CD8-positive, alpha-beta memory T cell (primary cell): ENCODE data around the gene CRMP1. TPM values are rescaled to one million over a fixed set of nuclear protein-coding genes. Genes with fewer than 3 reads are reported as not detected.

Source experiments
- CTCF ChIA-PET: fragments of 350-600 bp; sonication (Branson Sonifier 250); formaldehyde crosslinking; loops from one replicate; lab custom pipeline; 2021; ENCODE audit warnings: antibody characterized with exemption; lab: Charles Lee
- POLR2A ChIA-PET: fragments of 350-600 bp; sonication (Branson Sonifier 250); formaldehyde crosslinking; loops from one replicate; lab custom pipeline; 2021; ENCODE audit warnings: antibody characterized with exemption; lab: Charles Lee
- DNase-seq, 5 donors: peaks; one replicate each; pipeline versions ENCODE4 v3.0.0 to v3.0.0-alpha.2; 2020 to 2022; ENCODE audit warnings: mixed read lengths in 1 of 5
- H3K27ac ChIP-seq: one replicate; pipeline ENCODE4 v1.7.0; 2013; ENCODE audit warnings: low read depth, mild to moderate bottlenecking, low read length, moderate library complexity
- H3K27me3 ChIP-seq: 2 replicates; pipeline ENCODE4 v1.7.0; 2013; ENCODE audit warnings: low read length, mild to moderate bottlenecking; ENCODE audit not compliant: insufficient read depth, poor library complexity, severe bottlenecking
- H3K36me3 ChIP-seq: 2 replicates; pipeline ENCODE4 v1.7.0; 2013; ENCODE audit warnings: mild to moderate bottlenecking, low read length, moderate library complexity; ENCODE audit not compliant: insufficient read depth
- H3K4me1 ChIP-seq: 2 replicates; pipeline ENCODE4 v1.7.0; 2013; ENCODE audit warnings: mild to moderate bottlenecking, low read length, moderate library complexity; ENCODE audit not compliant: insufficient read depth
- H3K4me3 ChIP-seq: 2 replicates; pipeline ENCODE4 v1.7.0; 2013; ENCODE audit warnings: mild to moderate bottlenecking, low read length
- H3K9me3 ChIP-seq: 2 replicates; pipeline ENCODE4 v1.7.0; 2013; ENCODE audit warnings: mild to moderate bottlenecking, low read length
- H3K27ac Mint-ChIP-seq, 8 donors: one replicate each; pipeline ENCODE4 v1.8.0; 2020 to 2021; ENCODE audit warnings: mixed read lengths in 8 of 8, mild to moderate bottlenecking in 6 of 8, inconsistent platforms in 3 of 8, moderate library complexity in 3 of 8
- H3K27me3 Mint-ChIP-seq, 2 donors: one replicate each; pipeline ENCODE4 v1.8.0; 2020 to 2021; ENCODE audit warnings: mixed read lengths in 2 of 2, mild to moderate bottlenecking in 1 of 2, moderate library complexity in 1 of 2
- H3K36me3 Mint-ChIP-seq, 3 donors: one replicate each; pipeline ENCODE4 v1.8.0; 2020 to 2021; ENCODE audit warnings: mixed read lengths in 3 of 3, inconsistent platforms in 1 of 3, mild to moderate bottlenecking in 1 of 3
- H3K4me1 Mint-ChIP-seq, 3 donors: one replicate each; pipeline ENCODE4 v1.8.0; 2020 to 2021; ENCODE audit warnings: mixed read lengths in 3 of 3, inconsistent platforms in 1 of 3, mild to moderate bottlenecking in 1 of 3
- H3K4me3 Mint-ChIP-seq, 7 donors: one replicate each; pipeline ENCODE4 v1.8.0; 2020 to 2021; ENCODE audit warnings: mixed read lengths in 7 of 7, mild to moderate bottlenecking in 6 of 7, moderate library complexity in 4 of 7, inconsistent platforms in 2 of 7
- H3K9me3 Mint-ChIP-seq, 5 donors: one replicate each; pipeline ENCODE4 v1.8.0; 2020 to 2022; ENCODE audit warnings: mixed read lengths in 5 of 5, mild to moderate bottlenecking in 3 of 5, moderate library complexity in 2 of 5, inconsistent platforms in 1 of 5
- polyA plus RNA-seq: library from polyadenylated mRNA; unstranded; fragments of 300-500 nt; fragmentation: Illumina TruSeq; gene quantifications from one replicate; pipeline ENCODE4 v1.2.3, GENCODE V29; 2021
- total RNA-seq, 2 experiments: library from RNA; stranded (reverse); gene quantifications; one replicate each; pipeline ENCODE4 v1.2.3, GENCODE V29; 2021

The CRMP1 gene
- total and polyA plus RNA-seq, 3 experiments from 2014 or later, result 0.10 TPM; not detected in 2

DNA sequence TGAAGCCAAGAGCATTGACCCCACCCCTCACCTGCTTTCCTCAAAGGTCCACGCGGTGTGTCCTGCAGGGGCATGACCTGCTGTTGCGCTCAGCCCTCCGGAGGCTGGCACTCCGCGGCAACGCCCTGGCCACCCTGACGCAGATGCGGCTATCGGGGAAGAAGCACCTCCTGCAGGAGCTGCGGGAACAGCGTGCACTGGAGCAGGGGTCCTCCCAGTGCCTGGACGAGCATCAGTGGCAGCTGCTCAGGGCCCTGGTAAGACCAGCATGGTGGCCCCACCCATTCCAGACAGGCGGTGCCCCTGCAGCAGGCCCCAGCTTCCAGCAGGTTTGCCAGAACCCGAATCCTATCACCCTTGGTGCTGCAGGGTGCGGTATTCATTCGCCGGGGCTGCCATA is 95.9 kb downstream of the CRMP1 start:
- no peaks in the 10 kb centered on the region for H3K4me1 Mint-ChIP-seq
- no peaks in the 10 kb centered on the region for H3K9me3 ChIP-seq
- H3K36me3 Mint-ChIP-seq, result no peaks in the 10 kb centered on the region
- no peaks in the 10 kb centered on the region for H3K4me1 ChIP-seq
- no peak for DNase-seq
- H3K9me3 Mint-ChIP-seq, result peaks cover 0 to 4% (median 0%) of the 10 kb centered on the region in 5 donors
- H3K27ac ChIP-seq, result no peak overlapping the region
- no peaks in the 10 kb centered on the region for H3K27me3 ChIP-seq
- POLR2A ChIA-PET, result no interaction called here
- peaks cover 0 to 1% of the 10 kb centered on the region in 2 donors for H3K27me3 Mint-ChIP-seq
- CTCF ChIA-PET, result no interaction called here
- no peaks in the 10 kb centered on the region for H3K36me3 ChIP-seq
- H3K4me3 Mint-ChIP-seq, result no peak overlapping the region
- no peak overlapping the region for H3K4me3 ChIP-seq
- H3K27ac Mint-ChIP-seq, result no peak overlapping the region

DNA sequence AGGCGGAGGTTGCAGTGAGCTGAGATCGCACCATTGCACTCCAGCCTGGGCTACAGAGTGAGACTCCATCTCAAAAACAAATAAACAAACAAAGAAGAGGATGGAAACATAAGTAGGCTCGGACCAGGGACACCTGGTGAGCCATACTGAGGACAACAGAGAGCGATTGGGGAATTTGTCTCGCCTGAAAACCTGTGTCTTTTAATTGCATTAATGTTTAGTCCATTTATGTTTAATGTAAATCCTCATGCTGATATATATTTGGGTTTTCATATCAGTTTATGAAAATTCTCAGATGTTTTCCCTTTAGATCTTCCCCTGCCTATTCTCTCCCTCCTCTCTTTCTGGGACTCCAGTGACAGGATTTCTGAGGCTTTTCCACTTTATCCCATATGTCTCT is 97.3 kb downstream of the CRMP1 start:
- CTCF ChIA-PET, result no interaction called here
- Histone ChIP-seq H3K4me3 (no peak overlapping the region), H3K4me1 (no peaks in the 10 kb centered on the region), H3K36me3 (no peaks in the 10 kb centered on the region), H3K9me3 (no peaks in the 10 kb centered on the region), H3K27me3 (no peaks in the 10 kb centered on the region), H3K27ac (no peak overlapping the region)
- H3K9me3 Mint-ChIP-seq, result peaks cover 0 to 4% (median 0%) of the 10 kb centered on the region in 5 donors
- H3K27ac Mint-ChIP-seq, result no peak overlapping the region
- no peak overlapping the region for H3K4me3 Mint-ChIP-seq
- no peaks in the 10 kb centered on the region for H3K4me1 Mint-ChIP-seq
- H3K36me3 Mint-ChIP-seq, result no peaks in the 10 kb centered on the region
- peaks cover 0 to 1% of the 10 kb centered on the region in 2 donors for H3K27me3 Mint-ChIP-seq
- DNase-seq, result no peak
- POLR2A ChIA-PET, result no interaction called here

- H3K27ac ChIP-seq, result no peak overlapping the region
- H3K36me3 ChIP-seq, result no peaks in the 10 kb centered on the region
- H3K9me3 Mint-ChIP-seq, result peaks cover 0 to 4% (median 0%) of the 10 kb centered on the region in 5 donors
- H3K27ac Mint-ChIP-seq, result no peak overlapping the region
- no peaks in the 10 kb centered on the region for H3K36me3 Mint-ChIP-seq
- ChIA-PET CTCF (no interaction called here), POLR2A (no interaction called here)
- no peaks in the 10 kb centered on the region for H3K27me3 ChIP-seq
- no peak overlapping the region for H3K4me3 ChIP-seq
- no peak for DNase-seq
- H3K9me3 ChIP-seq, result no peaks in the 10 kb centered on the region
- H3K4me1 Mint-ChIP-seq, result no peaks in the 10 kb centered on the region
- no peaks in the 10 kb centered on the region for H3K4me1 ChIP-seq
- H3K27me3 Mint-ChIP-seq, result peaks cover 0 to 1% of the 10 kb centered on the region in 2 donors
- H3K4me3 Mint-ChIP-seq, result no peak overlapping the region
Observed at GRCh38 chr4:5793514-5793913, 99.4 kb downstream of the CRMP1 start.

GRCh38 chr4:5791654-5792053 is 101.2 kb downstream of the CRMP1 start:
- Histone ChIP-seq H3K9me3 (no peaks in the 10 kb centered on the region), H3K4me3 (no peak overlapping the region), H3K36me3 (no peaks in the 10 kb centered on the region), H3K27me3 (no peaks in the 10 kb centered on the region), H3K4me1 (no peaks in the 10 kb centered on the region), H3K27ac (no peak overlapping the region)
- Mint-ChIP-seq H3K4me1 (no peaks in the 10 kb centered on the region), H3K27ac (peak overlapping the region in 1 of 8 donors; percentile 59), H3K4me3 (no peak overlapping the region), H3K36me3 (no peaks in the 10 kb centered on the region), H3K9me3 (peaks cover 0 to 4% (median 0%) of the 10 kb centered on the region in 5 donors), H3K27me3 (peaks cover 0 to 1% of the 10 kb centered on the region in 2 donors)
- ChIA-PET POLR2A (no interaction called here), CTCF (no interaction called here)
- DNase-seq, result no peak

DNA sequence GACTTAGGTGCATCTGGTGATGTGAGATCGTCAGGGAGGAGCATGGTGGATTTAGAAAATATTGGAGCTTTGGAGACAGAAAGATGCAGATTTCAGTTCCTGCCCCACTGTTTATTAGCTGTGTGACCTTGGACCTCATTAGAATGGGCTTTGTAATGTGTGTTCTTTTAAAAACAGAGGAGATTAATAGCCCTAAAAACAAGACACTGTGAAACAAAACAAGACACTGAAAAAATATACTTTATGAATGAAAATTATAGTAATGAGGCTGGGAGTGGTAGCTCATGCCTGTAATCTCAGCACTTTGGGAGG is 102.4 kb downstream of the CRMP1 start:
- Histone ChIP-seq H3K9me3 (no peaks in the 10 kb centered on the region), H3K27ac (no peak overlapping the region), H3K36me3 (no peaks in the 10 kb centered on the region), H3K27me3 (no peaks in the 10 kb centered on the region), H3K4me1 (no peaks in the 10 kb centered on the region), H3K4me3 (no peak overlapping the region)
- POLR2A ChIA-PET, result no interaction called here
- Mint-ChIP-seq H3K9me3 (no peaks in the 10 kb centered on the region), H3K27ac (no peak overlapping the region), H3K4me3 (no peak overlapping the region), H3K27me3 (peaks cover 0 to 1% of the 10 kb centered on the region in 2 donors), H3K36me3 (no peaks in the 10 kb centered on the region), H3K4me1 (no peaks in the 10 kb centered on the region)
- DNase-seq, result no peak
- CTCF ChIA-PET, result no interaction called here

GRCh38 chr4:5789141-5789540 is 103.7 kb downstream of the CRMP1 start:
- no peaks in the 10 kb centered on the region for H3K9me3 Mint-ChIP-seq
- CTCF ChIA-PET, result no interaction called here

GRCh38 chr4:5788144-5788543 is 104.7 kb downstream of the CRMP1 start:
- no peak overlapping the region for H3K4me3 Mint-ChIP-seq

More at GRCh38 chr4:5789141-5789540, 103.7 kb downstream of the CRMP1 start:
- POLR2A ChIA-PET, result no interaction called here
- no peak for DNase-seq
- no peak overlapping the region for H3K27ac Mint-ChIP-seq
- no peaks in the 10 kb centered on the region for H3K36me3 ChIP-seq
- no peaks in the 10 kb centered on the region for H3K9me3 ChIP-seq
- no peaks in the 10 kb centered on the region for H3K36me3 Mint-ChIP-seq
- H3K27me3 Mint-ChIP-seq, result no peaks in the 10 kb centered on the region
- H3K4me3 ChIP-seq, result no peak overlapping the region
- no peak overlapping the region for H3K27ac ChIP-seq
- H3K4me1 ChIP-seq, result no peaks in the 10 kb centered on the region
- no peaks in the 10 kb centered on the region for H3K27me3 ChIP-seq
- H3K4me3 Mint-ChIP-seq, result no peak overlapping the region
- no peaks in the 10 kb centered on the region for H3K4me1 Mint-ChIP-seq

DNA sequence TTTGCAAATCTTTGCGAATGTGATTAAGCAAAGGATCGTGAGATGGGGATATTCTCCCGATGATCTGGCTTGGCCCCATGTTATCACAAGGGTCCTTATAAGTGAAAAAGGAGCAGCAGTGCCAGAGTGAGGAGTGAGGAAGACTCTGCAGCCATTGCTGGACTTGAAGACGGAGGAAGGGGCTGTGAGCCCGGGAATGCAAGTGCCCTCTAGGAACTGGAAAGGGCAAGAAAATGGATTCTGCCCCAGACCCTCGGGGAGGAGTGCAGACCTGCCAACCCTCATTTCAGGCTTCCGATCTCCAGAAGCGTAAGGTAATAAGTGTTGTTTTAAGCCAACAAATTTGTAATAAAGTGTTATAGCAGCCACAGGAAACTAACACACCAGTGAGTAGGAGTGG is 105.6 kb downstream of the CRMP1 start:
- no peaks in the 10 kb centered on the region for H3K27me3 ChIP-seq
- peaks cover 0 to 1% of the 10 kb centered on the region in 2 donors for H3K27me3 Mint-ChIP-seq
- no peak overlapping the region for H3K4me3 ChIP-seq
- no peaks in the 10 kb centered on the region for H3K36me3 Mint-ChIP-seq
- ChIA-PET POLR2A (no interaction called here), CTCF (no interaction called here)
- H3K4me3 Mint-ChIP-seq, result no peak overlapping the region
- H3K27ac Mint-ChIP-seq, result no peak overlapping the region
- no peaks in the 10 kb centered on the region for H3K9me3 Mint-ChIP-seq
- no peaks in the 10 kb centered on the region for H3K4me1 ChIP-seq
- no peaks in the 10 kb centered on the region for H3K36me3 ChIP-seq
- no peaks in the 10 kb centered on the region for H3K9me3 ChIP-seq
- no peaks in the 10 kb centered on the region for H3K4me1 Mint-ChIP-seq
- no peak overlapping the region for H3K27ac ChIP-seq
- DNase-seq, result no peak

More at GRCh38 chr4:5788144-5788543, 104.7 kb downstream of the CRMP1 start:
- ChIA-PET POLR2A (no interaction called here), CTCF (no interaction called here)
- H3K4me1 Mint-ChIP-seq, result no peaks in the 10 kb centered on the region
- H3K9me3 ChIP-seq, result no peaks in the 10 kb centered on the region
- no peaks in the 10 kb centered on the region for H3K27me3 Mint-ChIP-seq
- H3K36me3 ChIP-seq, result no peaks in the 10 kb centered on the region
- no peaks in the 10 kb centered on the region for H3K4me1 ChIP-seq
- no peaks in the 10 kb centered on the region for H3K36me3 Mint-ChIP-seq
- H3K27ac Mint-ChIP-seq, result no peak overlapping the region
- no peaks in the 10 kb centered on the region for H3K9me3 Mint-ChIP-seq
- H3K27me3 ChIP-seq, result no peaks in the 10 kb centered on the region
- no peak overlapping the region for H3K4me3 ChIP-seq
- no peak overlapping the region for H3K27ac ChIP-seq
- DNase-seq, result no peak
